CD4-positive, CD25-positive, alpha-beta regulatory T cell (primary cell): ENCODE measurements around the gene PTH1R. TPM values are rescaled to one million over a fixed set of nuclear protein-coding genes. Genes with fewer than 3 reads are reported as not detected.

Source experiments
- ATAC-seq, 2 donors: fragments of 150-1000 bp; cut with Tn5 transposase; one replicate each; pipeline ENCODE4 v1.10.0; 2021; ENCODE audit warnings: low read depth in 2 of 2, moderate number of reproducible peaks in 2 of 2, moderate library complexity in 1 of 2
- DNase-seq, 3 donors: peaks; one replicate each; pipeline versions ENCODE4 v3.0.0 to v3.0.0-alpha.2; 2012 to 2022; ENCODE audit warnings: mixed read lengths in 1 of 3
- H3K27ac ChIP-seq: one replicate; pipeline ENCODE4 v1.7.0; 2013; ENCODE audit warnings: mild to moderate bottlenecking, low read length; ENCODE audit not compliant: insufficient read depth, poor library complexity, severe bottlenecking
- H3K27me3 ChIP-seq: one replicate; pipeline ENCODE4 v1.7.0; 2013; ENCODE audit warnings: low read length; ENCODE audit not compliant: control insufficient read depth, insufficient read depth
- H3K36me3 ChIP-seq: one replicate; pipeline ENCODE4 v1.7.0; 2013; ENCODE audit warnings: mild to moderate bottlenecking, low read length, moderate library complexity; ENCODE audit not compliant: control insufficient read depth, insufficient read depth
- H3K4me1 ChIP-seq: 2 replicates; pipeline ENCODE4 v1.7.0; 2013; ENCODE audit warnings: mild to moderate bottlenecking, low read length; ENCODE audit not compliant: insufficient read depth, control insufficient read depth, poor library complexity, severe bottlenecking
- H3K4me3 ChIP-seq: one replicate; pipeline ENCODE4 v1.7.0; 2013; ENCODE audit warnings: low read depth, mild to moderate bottlenecking, low read length, moderate library complexity
- H3K9me3 ChIP-seq, 2 experiments: 1 replicate in 1 of 2; 2 replicates in 1 of 2; pipeline ENCODE4 v1.7.0; 2013; ENCODE audit warnings: low read length in 2 of 2, mild to moderate bottlenecking in 1 of 2, moderate library complexity in 1 of 2; ENCODE audit not compliant: control insufficient read depth in 2 of 2
- H3K27ac Mint-ChIP-seq, 3 donors: one replicate each; pipeline ENCODE4 v1.8.0; 2020 to 2022; ENCODE audit warnings: mild to moderate bottlenecking in 3 of 3, mixed read lengths in 3 of 3, moderate library complexity in 2 of 3
- H3K27me3 Mint-ChIP-seq: one replicate; pipeline ENCODE4 v1.8.0; 2022; ENCODE audit warnings: mild to moderate bottlenecking, mixed read lengths
- H3K36me3 Mint-ChIP-seq: one replicate; pipeline ENCODE4 v1.8.0; 2020; ENCODE audit warnings: mixed read lengths
- H3K4me1 Mint-ChIP-seq, 4 donors: one replicate each; pipeline ENCODE4 v1.8.0; 2020 to 2022; ENCODE audit warnings: mixed read lengths in 4 of 4, mild to moderate bottlenecking in 1 of 4
- H3K4me3 Mint-ChIP-seq, 4 donors: one replicate each; pipeline ENCODE4 v1.8.0; 2020 to 2022; ENCODE audit warnings: mild to moderate bottlenecking in 4 of 4, mixed read lengths in 4 of 4, moderate library complexity in 3 of 4
- H3K9me3 Mint-ChIP-seq, 7 donors: one replicate each; pipeline ENCODE4 v1.8.0; 2020 to 2022; ENCODE audit warnings: mixed read lengths in 7 of 7, mild to moderate bottlenecking in 3 of 7, moderate library complexity in 2 of 7
- polyA plus RNA-seq, 4 donors: library from polyadenylated mRNA; unstranded; fragments of 300-500 nt; fragmentation: Illumina TruSeq; gene quantifications; one replicate each; pipeline ENCODE4 v1.2.3, GENCODE V29; 2021
- total RNA-seq: library from RNA; stranded (reverse); gene quantifications from one replicate; pipeline ENCODE4 v1.2.3, GENCODE V29; 2022

The PTH1R gene
- total and polyA plus RNA-seq, 5 donors from 2014 or later, result not detected

- Mint-ChIP-seq H3K27ac (no peak overlapping the region), H3K36me3 (peaks cover 31% of the 10 kb centered on the region), H3K4me1 (peaks cover 6 to 18% (median 9%) of the 10 kb centered on the region in 4 donors), H3K4me3 (no peak overlapping the region), H3K27me3 (no peaks in the 10 kb centered on the region), H3K9me3 (peaks cover 0 to 2% (median 0%) of the 10 kb centered on the region in 7 donors)
- Histone ChIP-seq H3K4me1 (no peaks in the 10 kb centered on the region), H3K36me3 (peaks cover 41% of the 10 kb centered on the region), H3K4me3 (no peak overlapping the region), H3K27ac (no peak overlapping the region), H3K27me3 (no peaks in the 10 kb centered on the region), H3K9me3 (no peaks in the 10 kb centered on the region)
- ATAC-seq (no peak), DNase-seq (no peak)
Observed at GRCh38 chr3:46916278-46916677, 38.8 kb downstream of the PTH1R start.

- no peaks in the 10 kb centered on the region for H3K27me3 Mint-ChIP-seq
- H3K36me3 ChIP-seq, result peaks cover 46% of the 10 kb centered on the region
- ATAC-seq, result no peak
- no peak overlapping the region for H3K4me3 Mint-ChIP-seq
- H3K4me1 Mint-ChIP-seq, result peaks cover 6 to 18% (median 9%) of the 10 kb centered on the region in 4 donors
- no peaks in the 10 kb centered on the region for H3K4me1 ChIP-seq
- H3K27me3 ChIP-seq, result no peaks in the 10 kb centered on the region
- no peak for DNase-seq
- H3K9me3 Mint-ChIP-seq, result peaks cover 0 to 2% (median 0%) of the 10 kb centered on the region in 7 donors
- peak overlapping the region in 1 of 3 donors; percentile 45 for H3K27ac Mint-ChIP-seq
- H3K27ac ChIP-seq, result no peak overlapping the region
- peaks cover 31% of the 10 kb centered on the region for H3K36me3 Mint-ChIP-seq
- H3K9me3 ChIP-seq, result no peaks in the 10 kb centered on the region
- H3K4me3 ChIP-seq, result no peak overlapping the region
Observed at GRCh38 chr3:46916799-46917198, 39.3 kb downstream of the PTH1R start.

DNA sequence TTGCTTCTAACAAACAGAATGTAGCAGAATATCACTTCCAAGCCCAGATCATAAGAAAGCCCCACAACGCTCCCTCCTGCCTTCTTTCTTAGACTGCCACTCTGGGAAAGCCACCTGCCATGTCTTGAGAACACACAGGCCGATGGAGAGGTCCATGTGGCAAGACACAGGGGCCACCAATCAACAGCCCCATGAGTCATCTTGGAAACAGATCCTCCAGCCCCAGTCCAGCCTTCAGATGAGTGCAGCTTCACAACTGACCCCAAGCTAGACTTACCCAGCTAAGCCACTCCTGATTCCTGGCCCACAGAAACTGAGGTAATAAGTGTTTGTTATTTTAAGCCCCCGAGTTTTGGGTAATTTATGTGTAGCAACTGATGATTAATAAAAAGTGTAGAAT lies 39.7 kb downstream of the PTH1R start:
- Mint-ChIP-seq H3K27ac (peak overlapping the region in 1 of 3 donors; percentile 45), H3K27me3 (no peaks in the 10 kb centered on the region), H3K36me3 (peaks cover 31% of the 10 kb centered on the region), H3K9me3 (peaks cover 0 to 2% (median 0%) of the 10 kb centered on the region in 7 donors), H3K4me3 (no peak overlapping the region), H3K4me1 (peaks cover 6 to 18% (median 9%) of the 10 kb centered on the region in 4 donors)
- Histone ChIP-seq H3K27ac (no peak overlapping the region), H3K9me3 (no peaks in the 10 kb centered on the region), H3K4me1 (no peaks in the 10 kb centered on the region), H3K4me3 (no peak overlapping the region), H3K27me3 (no peaks in the 10 kb centered on the region), H3K36me3 (peaks cover 51% of the 10 kb centered on the region)
- DNase-seq, result no peak
- ATAC-seq, result no peak

DNA sequence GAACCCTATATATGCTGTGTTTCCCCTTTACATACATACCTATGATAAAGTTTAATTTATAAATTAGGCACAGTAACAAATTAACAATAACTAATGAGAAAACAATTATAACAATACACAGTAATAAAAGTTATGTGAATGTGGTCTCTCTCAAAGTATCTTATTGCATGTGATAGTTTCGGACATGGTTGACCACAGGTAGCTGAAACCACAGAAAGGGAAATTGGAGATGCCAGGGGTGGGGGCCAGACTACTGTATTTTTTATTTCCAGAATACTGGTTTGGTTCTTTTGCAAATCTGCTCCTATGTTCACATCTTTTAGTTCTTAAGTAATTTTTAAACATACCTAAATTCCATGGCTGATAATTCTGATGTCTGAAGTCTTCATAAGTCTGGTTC lies 40.7 kb downstream of the PTH1R start:
- Mint-ChIP-seq H3K4me1 (peaks cover 6 to 16% (median 8%) of the 10 kb centered on the region in 4 donors), H3K9me3 (peaks cover 0 to 2% (median 0%) of the 10 kb centered on the region in 7 donors), H3K4me3 (no peak overlapping the region), H3K27ac (peak overlapping the region in 1 of 3 donors; percentile 24), H3K27me3 (no peaks in the 10 kb centered on the region), H3K36me3 (peaks cover 39% of the 10 kb centered on the region)
- no peak for DNase-seq
- Histone ChIP-seq H3K27me3 (no peaks in the 10 kb centered on the region), H3K36me3 (peaks cover 60% of the 10 kb centered on the region), H3K4me1 (no peaks in the 10 kb centered on the region), H3K9me3 (no peaks in the 10 kb centered on the region), H3K27ac (no peak overlapping the region), H3K4me3 (no peak overlapping the region)
- no peak for ATAC-seq

GRCh38 chr3:46918634-46919033 lies 41.1 kb downstream of the PTH1R start:
- Histone ChIP-seq H3K27ac (no peak overlapping the region), H3K9me3 (no peaks in the 10 kb centered on the region), H3K36me3 (peaks cover 63% of the 10 kb centered on the region), H3K4me3 (no peak overlapping the region), H3K27me3 (no peaks in the 10 kb centered on the region), H3K4me1 (no peaks in the 10 kb centered on the region)
- Mint-ChIP-seq H3K27ac (peak overlapping the region in 2 of 3 donors; percentile 24 to 47), H3K9me3 (peaks cover 0 to 1% (median 0%) of the 10 kb centered on the region in 7 donors), H3K36me3 (peaks cover 42% of the 10 kb centered on the region), H3K4me3 (no peak overlapping the region), H3K4me1 (peaks cover 2 to 14% (median 5%) of the 10 kb centered on the region in 4 donors), H3K27me3 (no peaks in the 10 kb centered on the region)
- no peak for DNase-seq
- ATAC-seq, result no peak

DNA sequence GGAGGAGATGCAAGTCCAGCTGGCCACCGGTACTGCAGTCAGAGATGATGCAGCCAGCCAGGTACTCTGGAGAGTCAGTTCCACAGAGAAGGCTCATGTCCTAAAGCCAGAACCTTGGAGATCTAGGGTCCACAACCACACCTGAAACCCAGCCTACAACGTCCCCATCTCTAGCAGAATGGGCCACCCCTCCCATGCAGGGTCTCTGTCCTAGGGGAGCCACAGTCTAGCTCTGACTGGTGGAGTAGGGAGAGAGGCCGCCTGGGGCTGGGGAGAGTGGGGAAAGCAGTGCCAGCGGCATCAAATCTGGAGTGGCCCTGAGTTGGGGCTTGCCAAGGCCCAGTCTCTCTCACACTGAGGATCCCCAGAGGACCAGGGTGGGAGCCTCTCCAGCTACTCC lies 43.5 kb downstream of the PTH1R start:
- peak overlapping the region in 1 of 3 donors; percentile 46 for H3K27ac Mint-ChIP-seq
- no peaks in the 10 kb centered on the region for H3K27me3 Mint-ChIP-seq
- H3K36me3 ChIP-seq, result peaks cover 83% of the 10 kb centered on the region
- H3K9me3 Mint-ChIP-seq, result peaks cover 0 to 1% (median 0%) of the 10 kb centered on the region in 7 donors
- H3K4me3 ChIP-seq, result no peak overlapping the region
- H3K4me1 ChIP-seq, result peaks cover 2% of the 10 kb centered on the region
- H3K27ac ChIP-seq, result no peak overlapping the region
- peaks cover 0 to 9% (median 2%) of the 10 kb centered on the region in 4 donors for H3K4me1 Mint-ChIP-seq
- no peaks in the 10 kb centered on the region for H3K9me3 ChIP-seq
- DNase-seq, result no peak
- H3K36me3 Mint-ChIP-seq, result peaks cover 42% of the 10 kb centered on the region
- ATAC-seq, result no peak
- H3K4me3 Mint-ChIP-seq, result no peak overlapping the region
- no peaks in the 10 kb centered on the region for H3K27me3 ChIP-seq

GRCh38 chr3:46921871-46922271 lies 44.4 kb downstream of the PTH1R start:
- Mint-ChIP-seq H3K36me3 (peaks cover 42% of the 10 kb centered on the region), H3K27me3 (no peaks in the 10 kb centered on the region), H3K4me3 (no peak overlapping the region), H3K4me1 (peaks cover 2 to 9% (median 6%) of the 10 kb centered on the region in 4 donors), H3K27ac (peak overlapping the region in 1 of 3 donors; percentile 46), H3K9me3 (peaks cover 0 to 1% (median 0%) of the 10 kb centered on the region in 7 donors)
- Histone ChIP-seq H3K4me3 (no peak overlapping the region), H3K36me3 (peaks cover 84% of the 10 kb centered on the region), H3K4me1 (peaks cover 10% of the 10 kb centered on the region), H3K27me3 (no peaks in the 10 kb centered on the region), H3K27ac (no peak overlapping the region), H3K9me3 (no peaks in the 10 kb centered on the region)
- no peak for ATAC-seq
- DNase-seq, result no peak

- Mint-ChIP-seq H3K9me3 (peaks cover 0 to 1% (median 0%) of the 10 kb centered on the region in 7 donors), H3K4me1 (peaks cover 6 to 15% (median 8%) of the 10 kb centered on the region in 4 donors), H3K27ac (peak overlapping the region in 1 of 3 donors; percentile 34), H3K36me3 (peaks cover 42% of the 10 kb centered on the region), H3K27me3 (no peaks in the 10 kb centered on the region), H3K4me3 (no peak overlapping the region)
- no peak overlapping the region for H3K4me3 ChIP-seq
- H3K27ac ChIP-seq, result no peak overlapping the region
- peaks cover 82% of the 10 kb centered on the region for H3K36me3 ChIP-seq
- ATAC-seq (no peak), DNase-seq (no peak)
- H3K9me3 ChIP-seq, result no peaks in the 10 kb centered on the region
- H3K27me3 ChIP-seq, result no peaks in the 10 kb centered on the region
- peaks cover 16% of the 10 kb centered on the region for H3K4me1 ChIP-seq
Observed at GRCh38 chr3:46922426-46922825, 44.9 kb downstream of the PTH1R start.
